ENCODE data around the gene CFAP45. TPM values are rescaled to one million over a fixed set of nuclear protein-coding genes. Genes with fewer than 3 reads are reported as not detected.
A peak's percentile ranks its signal among the peaks of the same experiment; 100 is the strongest.

Gene CFAP45
- total RNA-seq, 1 experiment from 2014 or later, result 0.48 TPM

DNA sequence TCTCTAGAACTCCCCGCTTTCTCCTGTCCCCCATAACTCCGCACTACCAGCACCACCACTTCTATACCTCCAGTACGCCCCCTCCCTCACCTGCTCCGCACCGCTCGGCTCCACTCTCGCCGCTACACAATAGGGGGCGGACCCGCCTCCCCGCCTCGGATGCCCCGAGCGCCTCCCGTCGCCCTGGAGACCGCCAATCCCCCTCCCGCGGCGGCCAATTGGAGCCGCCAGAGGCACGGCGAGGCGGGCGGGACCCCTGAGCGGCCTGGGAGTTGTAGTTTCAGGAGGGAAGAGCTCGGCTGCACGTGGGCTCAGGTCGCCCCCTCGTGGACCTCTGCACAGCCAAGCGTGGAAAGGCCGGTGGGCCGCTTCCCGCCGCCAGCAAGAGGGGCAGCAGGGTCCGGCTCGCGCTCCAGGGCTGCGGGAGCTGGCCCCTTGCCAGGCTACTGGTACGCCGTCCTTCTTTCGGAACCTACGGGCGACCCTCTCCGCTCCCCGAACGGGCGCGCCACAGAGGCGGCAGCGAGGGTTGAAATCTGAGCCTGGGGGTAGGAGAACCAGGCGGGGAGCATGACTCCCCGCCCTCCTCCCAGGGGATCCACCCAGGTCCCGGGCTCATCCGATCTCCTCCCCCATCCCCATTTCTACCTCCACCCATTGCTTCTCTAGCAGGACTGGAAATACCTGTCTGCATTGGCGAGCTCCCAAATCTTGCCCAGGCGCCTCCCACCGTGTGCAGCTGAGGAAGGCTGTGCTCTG, 45.7 kb upstream of the CFAP45 start, which contains the start of gene IGSF9 (continued):
- TF ChIP-seq NFE2L1 (CRISPR knock-in tag; IDR thresholded peaks at IDR 0.05) (no peak), ZNF416 (CRISPR knock-in tag; IDR thresholded peaks at IDR 0.05) (no peak), ZNF425 (CRISPR knock-in tag; conservative IDR thresholded peaks at IDR 0.05) (no peak), MLX (CRISPR knock-in tag; IDR thresholded peaks at IDR 0.05) (no peak)
- TF ChIP-seq, protein P1, sequence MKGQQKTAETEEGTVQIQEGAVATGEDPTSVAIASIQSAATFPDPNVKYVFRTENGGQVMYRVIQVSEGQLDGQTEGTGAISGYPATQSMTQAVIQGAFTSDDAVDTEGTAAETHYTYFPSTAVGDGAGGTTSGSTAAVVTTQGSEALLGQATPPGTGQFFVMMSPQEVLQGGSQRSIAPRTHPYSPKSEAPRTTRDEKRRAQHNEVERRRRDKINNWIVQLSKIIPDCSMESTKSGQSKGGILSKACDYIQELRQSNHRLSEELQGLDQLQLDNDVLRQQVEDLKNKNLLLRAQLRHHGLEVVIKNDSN (CRISPR knock-in tag; IDR thresholded peaks at IDR 0.05), result peak; percentile 78
- TF ChIP-seq, protein P2, sequence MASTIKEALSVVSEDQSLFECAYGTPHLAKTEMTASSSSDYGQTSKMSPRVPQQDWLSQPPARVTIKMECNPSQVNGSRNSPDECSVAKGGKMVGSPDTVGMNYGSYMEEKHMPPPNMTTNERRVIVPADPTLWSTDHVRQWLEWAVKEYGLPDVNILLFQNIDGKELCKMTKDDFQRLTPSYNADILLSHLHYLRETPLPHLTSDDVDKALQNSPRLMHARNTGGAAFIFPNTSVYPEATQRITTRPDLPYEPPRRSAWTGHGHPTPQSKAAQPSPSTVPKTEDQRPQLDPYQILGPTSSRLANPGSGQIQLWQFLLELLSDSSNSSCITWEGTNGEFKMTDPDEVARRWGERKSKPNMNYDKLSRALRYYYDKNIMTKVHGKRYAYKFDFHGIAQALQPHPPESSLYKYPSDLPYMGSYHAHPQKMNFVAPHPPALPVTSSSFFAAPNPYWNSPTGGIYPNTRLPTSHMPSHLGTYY (CRISPR knock-in tag; IDR thresholded peaks at IDR 0.05), result no peak

DNA sequence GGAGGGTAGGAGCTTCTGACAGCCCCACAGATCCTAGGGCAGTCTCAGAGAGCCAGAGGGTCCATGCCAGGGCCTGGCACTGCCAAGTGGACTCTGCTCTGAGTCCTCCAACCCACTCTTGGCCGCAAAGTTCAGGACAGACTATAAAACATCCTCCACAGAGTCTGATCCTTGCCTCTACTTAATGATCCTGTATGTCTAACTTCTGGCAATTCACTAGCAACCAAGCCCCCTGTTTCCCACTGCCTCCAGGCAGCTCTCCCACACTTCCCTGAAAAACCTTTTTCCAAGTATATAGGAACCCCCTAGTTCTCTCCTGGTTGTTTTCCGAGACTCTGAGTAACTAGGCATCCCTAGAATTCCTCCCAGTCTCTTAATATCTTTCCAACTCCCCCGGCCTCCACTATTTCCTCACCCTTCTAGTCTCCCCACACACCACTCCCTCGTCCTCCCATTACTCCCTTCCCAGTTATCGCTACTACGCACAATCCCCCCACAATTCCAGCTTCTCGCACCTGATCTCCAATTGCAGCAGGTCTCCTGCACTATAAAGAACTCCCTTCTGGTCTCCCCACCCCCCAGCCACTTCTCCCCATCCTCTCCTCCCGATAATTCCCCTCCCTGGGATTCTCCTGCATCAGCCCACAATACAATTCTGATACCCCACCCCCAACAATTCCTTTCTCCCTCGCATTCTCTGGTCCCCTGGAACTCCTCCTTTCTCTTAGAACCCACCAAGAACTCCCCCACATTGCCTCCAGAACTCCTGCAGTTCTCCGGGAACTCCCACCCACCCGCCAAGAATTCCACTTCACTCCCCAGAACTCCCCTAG, 44.9 kb upstream of the CFAP45 start:
- DNase-seq (ENCODE audit: low spot score), result no peak
- Mint-ChIP-seq H3K27ac (peak overlapping the region; percentile 59; the same call in 1 of the 2 replicates), H3K4me1 (peaks cover 43% of the 10 kb centered on the region), H3K9me3 (no peaks in the 10 kb centered on the region), H3K36me3 (0 out of 2 replicates have a peak, but pooled peaks cover under 1% of the 10 kb centered on the region), H3K27me3 (ENCODE audit: low read depth) (no peaks in the 10 kb centered on the region; the same call in 1 of the 2 replicates), H3K4me3 (peak overlapping the region; percentile 89)
- ATAC-seq, result no peak; the same call in 1 of the 2 replicates
- POLR2A ChIA-PET, result interaction anchor here (0.7 to 2.9 kb wide), 4 partner anchors 8 to 1942 kb away, joined by 3 to 7 read pairs (median 4); partner anchors contain the start of gene SLAMF9
- TF ChIP-seq NR3C1 (CRISPR knock-in tag; conservative IDR thresholded peaks at IDR 0.05; ENCODE audit: low read depth) (no peak), SP1 (CRISPR knock-in tag; conservative IDR thresholded peaks at IDR 0.05) (no peak), USF2 (CRISPR knock-in tag; IDR thresholded peaks at IDR 0.05) (no peak), ESRRA (CRISPR knock-in tag; IDR thresholded peaks at IDR 0.05; ENCODE audit: borderline replicate concordance) (no peak), FOXP1 (CRISPR knock-in tag; IDR thresholded peaks at IDR 0.05; ENCODE audit: borderline replicate concordance) (no peak), TEAD4 (CRISPR knock-in tag; IDR thresholded peaks at IDR 0.05) (no peak), GRHL2 (CRISPR knock-in tag; IDR thresholded peaks at IDR 0.05; ENCODE audit: insufficient replicate concordance, severe bottlenecking) (no peak), TP53 (CRISPR knock-in tag; IDR thresholded peaks at IDR 0.05) (no peak), RELA (CRISPR knock-in tag; IDR thresholded peaks at IDR 0.05; ENCODE audit: borderline replicate concordance) (no peak)
- TF ChIP-seq, protein P3, sequence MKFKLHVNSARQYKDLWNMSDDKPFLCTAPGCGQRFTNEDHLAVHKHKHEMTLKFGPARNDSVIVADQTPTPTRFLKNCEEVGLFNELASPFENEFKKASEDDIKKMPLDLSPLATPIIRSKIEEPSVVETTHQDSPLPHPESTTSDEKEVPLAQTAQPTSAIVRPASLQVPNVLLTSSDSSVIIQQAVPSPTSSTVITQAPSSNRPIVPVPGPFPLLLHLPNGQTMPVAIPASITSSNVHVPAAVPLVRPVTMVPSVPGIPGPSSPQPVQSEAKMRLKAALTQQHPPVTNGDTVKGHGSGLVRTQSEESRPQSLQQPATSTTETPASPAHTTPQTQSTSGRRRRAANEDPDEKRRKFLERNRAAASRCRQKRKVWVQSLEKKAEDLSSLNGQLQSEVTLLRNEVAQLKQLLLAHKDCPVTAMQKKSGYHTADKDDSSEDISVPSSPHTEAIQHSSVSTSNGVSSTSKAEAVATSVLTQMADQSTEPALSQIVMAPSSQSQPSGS (CRISPR knock-in tag; IDR thresholded peaks at IDR 0.05; ENCODE audit: borderline replicate concordance, low read depth), result no peak
- TF ChIP-seq, protein P4, sequence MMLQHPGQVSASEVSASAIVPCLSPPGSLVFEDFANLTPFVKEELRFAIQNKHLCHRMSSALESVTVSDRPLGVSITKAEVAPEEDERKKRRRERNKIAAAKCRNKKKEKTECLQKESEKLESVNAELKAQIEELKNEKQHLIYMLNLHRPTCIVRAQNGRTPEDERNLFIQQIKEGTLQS (CRISPR knock-in tag; conservative IDR thresholded peaks at IDR 0.05), result no peak
- CTCF ChIA-PET, result interaction anchor here (1.0 to 5.8 kb wide), 13 partner anchors 14 to 146 kb away, joined by 3 to 100 read pairs (median 4); partner anchors contain the start of gene TAGLN2
